Endothelial cell of hepatic sinusoid (primary cell): ENCODE measurements around the gene OTUD3.
"Not testable (repeated sequence)": the region's sequence is repeated elsewhere in the genome, so short reads cannot be mapped to it uniquely, and the experiment has no call there.

Source experiments
- in situ Hi-C: cut with HindIII; loops from 2 replicates; pipeline ENCODE4 v1.10.0; 2017; ENCODE audit warnings: low sequenced_read_pairs

OTUD3 gene

GRCh38 chr1:19866758-19867157, 15.4 kb upstream of the OTUD3 start:
- in situ Hi-C loops = no loop called here

- in situ Hi-C loops = not testable (repeated sequence)
Measured at GRCh38 chr1:19868575-19868974, 13.6 kb upstream of the OTUD3 start.

- in situ Hi-C loops = not testable (repeated sequence)
Measured at GRCh38 chr1:19869453-19869852, 12.7 kb upstream of the OTUD3 start.

- in situ Hi-C loops = no loop called here
Measured at GRCh38 chr1:19869929-19870328, 12.3 kb upstream of the OTUD3 start.

GRCh38 chr1:19872190-19872589, 10.0 kb upstream of the OTUD3 start:
- in situ Hi-C loops = no loop called here

- in situ Hi-C loops = no loop called here
Measured at GRCh38 chr1:19877181-19877750, 4.9 kb upstream of the OTUD3 start.

- in situ Hi-C loops = no loop called here
Measured at GRCh38 chr1:19877821-19878636, 4.2 kb upstream of the OTUD3 start.

GRCh38 chr1:19878637-19878985, 3.6 kb upstream of the OTUD3 start:
- in situ Hi-C loops = no loop called here

GRCh38 chr1:19879227-19879626, 3.0 kb upstream of the OTUD3 start:
- in situ Hi-C loops = no loop called here

- in situ Hi-C loops = no loop called here
Measured at GRCh38 chr1:19879661-19880060, 2.5 kb upstream of the OTUD3 start.

GRCh38 chr1:19880841-19881240, 1.4 kb upstream of the OTUD3 start:
- in situ Hi-C loops = not testable (repeated sequence)

GRCh38 chr1:19884312-19884711, 2.1 kb downstream of the OTUD3 start:
- in situ Hi-C loops = no loop called here

- in situ Hi-C loops = no loop called here
Measured at GRCh38 chr1:19885821-19886220, 3.6 kb downstream of the OTUD3 start.

GRCh38 chr1:19888112-19888511, 5.9 kb downstream of the OTUD3 start:
- in situ Hi-C loops = no loop called here

- in situ Hi-C loops = no loop called here
Measured at GRCh38 chr1:19889656-19890055, 7.5 kb downstream of the OTUD3 start.

GRCh38 chr1:19892129-19892528, 9.9 kb downstream of the OTUD3 start:
- in situ Hi-C loops = no loop called here

- in situ Hi-C loops = no loop called here
Measured at GRCh38 chr1:19892628-19893168, 10.5 kb downstream of the OTUD3 start.

- in situ Hi-C loops = no loop called here
Measured at GRCh38 chr1:19893687-19894086, 11.5 kb downstream of the OTUD3 start.

GRCh38 chr1:19894218-19894617, 12.0 kb downstream of the OTUD3 start:
- in situ Hi-C loops = no loop called here

- in situ Hi-C loops = no loop called here
Measured at GRCh38 chr1:19901653-19902052, 19.5 kb downstream of the OTUD3 start.

- in situ Hi-C loops = no loop called here
Measured at GRCh38 chr1:19903621-19904020, 21.4 kb downstream of the OTUD3 start.

GRCh38 chr1:19907456-19907855, 25.3 kb downstream of the OTUD3 start:
- in situ Hi-C loops = no loop called here
